GM12878 (cell line): ENCODE data around the gene NPM1. TPM values are rescaled to one million over a fixed set of nuclear protein-coding genes. Genes with fewer than 3 reads are reported as not detected.
A peak's percentile ranks its signal among the peaks of the same experiment; 100 is the strongest.

ENCODE experiments used
- ATAC-seq: fragments of 200-7000 bp; cut with Tn5 transposase; 3 replicates; pipeline ENCODE4 v1.9.1; 2020; ENCODE audit warnings: mild to moderate bottlenecking, moderate library complexity
- BruUV-seq: library from RNA; stranded (reverse); fragments of 400-500 nt; replicated peaks from 2 replicates; lab custom pipeline; 2021; lab: Mats Ljungman, UMichigan
- CTCF ChIA-PET: fragments of 300-600 bp; sonication (Branson Sonifier 250); formaldehyde crosslinking; extraction: SDS; loops from one replicate; lab custom pipeline; 2021; ENCODE audit warnings: inconsistent platforms; lab: Yijun Ruan, JAX
- POLR2A ChIA-PET: fragments of 350-600 bp; formaldehyde crosslinking; extraction: SDS; loops from one replicate; lab custom pipeline; 2021; ENCODE audit warnings: inconsistent platforms; lab: Charles Lee
- RAD21 ChIA-PET: fragments of 300-600 bp; sonication (Branson Sonifier 250); formaldehyde crosslinking; loops from one replicate; lab custom pipeline; 2023; ENCODE audit warnings: antibody characterized with exemption; ENCODE audit not compliant: unreplicated experiment; lab: Charles Lee
- SMC1A ChIA-PET: fragments of 300-600 bp; sonication (Branson Sonifier 250); formaldehyde crosslinking; loops from one replicate; lab custom pipeline; 2023; ENCODE audit not compliant: unreplicated experiment, uncharacterized antibody; lab: Charles Lee
- DNase-seq: peaks from one replicate; pipeline ENCODE4 v3.0.0-alpha.2; 2011; ENCODE audit warnings: low read depth, low spot score
- FAIRE-seq: peaks from 3 replicates; lab custom pipeline; 2011; peaks lifted over from hg19 to GRCh38; lab: Jason Lieb, UNC
- H2AFZ ChIP-seq: 2 replicates; pipeline ENCODE4 v1.6.0; 2011; ENCODE audit warnings: low read depth, low read length, control low read depth; ENCODE audit not compliant: control insufficient read depth
- H3K27ac ChIP-seq: 2 replicates; pipeline ENCODE4 v1.5.1; 2011; ENCODE audit warnings: control low read depth; ENCODE audit not compliant: control insufficient read depth, insufficient read depth
- H3K27me3 ChIP-seq, 2 experiments: replicated peaks in 1 of 2; 2 replicates each; pipeline versions ENCODE4 v1.6.0 to v1.6.1; 2011; ENCODE audit warnings: low read length in 1 of 2; ENCODE audit not compliant: control insufficient read depth in 2 of 2, insufficient read depth in 2 of 2
- H3K36me3 ChIP-seq, 2 experiments: 2 replicates each; pipeline ENCODE4 v1.5.1; 2011; ENCODE audit warnings: low read length in 1 of 2; ENCODE audit not compliant: control insufficient read depth in 2 of 2, insufficient read depth in 2 of 2
- H3K4me1 ChIP-seq: 2 replicates; pipeline ENCODE4 v1.6.1; 2011; ENCODE audit warnings: mild to moderate bottlenecking, low read length, moderate library complexity, mixed read lengths; ENCODE audit not compliant: control insufficient read depth, insufficient read depth
- H3K4me2 ChIP-seq: 2 replicates; pipeline ENCODE4 v1.6.0; 2011; ENCODE audit warnings: control low read depth; ENCODE audit not compliant: control insufficient read depth, insufficient read depth
- H3K4me3 ChIP-seq: fragments of 200-600 bp; sonication (generic); 2 replicates; pipeline ENCODE4 v1.5.1; 2016
- H3K79me2 ChIP-seq: 2 replicates; pipeline ENCODE4 v1.6.0; 2011; ENCODE audit warnings: low read length; ENCODE audit not compliant: control insufficient read depth, insufficient read depth
- H3K9ac ChIP-seq: 2 replicates; pipeline ENCODE4 v1.8.0; 2011; ENCODE audit warnings: low read length, control low read depth, mixed read lengths; ENCODE audit not compliant: control insufficient read depth, insufficient read depth
- H3K9me3 ChIP-seq: replicated peaks from 3 replicates; pipeline ENCODE4 v1.5.1; 2011; ENCODE audit warnings: mild to moderate bottlenecking, low read length; ENCODE audit not compliant: control insufficient read depth, insufficient read depth
- H4K20me1 ChIP-seq: 2 replicates; pipeline ENCODE4 v1.6.0; 2011; ENCODE audit not compliant: control insufficient read depth, insufficient read depth
- FOXK2 ChIP-seq: fragments of 450-650 bp; IDR thresholded peaks from 2 replicates; pipeline ENCODE4 v1.6.1; 2017; ENCODE audit warnings: mild to moderate bottlenecking, moderate library complexity
- KLF5 ChIP-seq: fragments of 450-650 bp; IDR thresholded peaks from 2 replicates; pipeline ENCODE4 v1.6.1; 2014; ENCODE audit warnings: mild to moderate bottlenecking; ENCODE audit not compliant: partially characterized antibody
- MTA3 ChIP-seq: IDR thresholded peaks from 2 replicates; pipeline ENCODE4 v1.6.1; 2012; ENCODE audit warnings: low read length, inconsistent platforms, borderline replicate concordance
- MXI1 ChIP-seq: fragments of 150-350 bp; IDR thresholded peaks from 2 replicates; pipeline ENCODE4 v1.6.1; 2011; ENCODE audit warnings: low read depth, mild to moderate bottlenecking, inconsistent platforms, low read length, improper control_type of control experiment
- NFYA ChIP-seq: IDR thresholded peaks from 2 replicates; pipeline ENCODE4 v1.6.1; 2011; ENCODE audit warnings: low read depth, mild to moderate bottlenecking, low read length, improper control_type of control experiment, borderline replicate concordance
- PBX3 ChIP-seq: IDR thresholded peaks from 2 replicates; pipeline ENCODE4 v1.6.1; 2011; ENCODE audit warnings: mild to moderate bottlenecking, low read depth, low read length, moderate library complexity; ENCODE audit not compliant: insufficient replicate concordance
- POLR2A ChIP-seq: IDR thresholded peaks from 2 replicates; pipeline ENCODE4 v1.6.1; 2011; ENCODE audit warnings: low read depth, mild to moderate bottlenecking, low read length
- POLR2AphosphoS5 ChIP-seq: IDR thresholded peaks from 2 replicates; pipeline ENCODE4 v1.6.1; 2011; ENCODE audit warnings: mild to moderate bottlenecking, low read length, inconsistent platforms
- SKIL ChIP-seq: fragments of 450-650 bp; IDR thresholded peaks from 2 replicates; pipeline ENCODE4 v1.6.1; 2017; ENCODE audit warnings: mild to moderate bottlenecking, low read depth, inconsistent platforms; ENCODE audit not compliant: poor library complexity, severe bottlenecking
- SREBF1 ChIP-seq: IDR thresholded peaks from 2 replicates; pipeline ENCODE4 v1.6.1; 2012; ENCODE audit warnings: mild to moderate bottlenecking, low read length
- TCF3 ChIP-seq: IDR thresholded peaks from 2 replicates; pipeline ENCODE4 v1.6.1; 2012; ENCODE audit warnings: low read depth, mild to moderate bottlenecking, low read length, borderline replicate concordance; ENCODE audit not compliant: insufficient read depth
- WGBS: methylation state at CpG from one replicate; pipeline ENCODE4 v1.1.6; 2016; ENCODE audit warnings: low lambda C conversion rate; ENCODE audit not compliant: insufficient replicate concordance, insufficient coverage; ENCODE audit errors: missing lambda C conversion rate; 5-methylcytosine and 5-hydroxymethylcytosine counted together
- in situ Hi-C: fragments of 300-500 bp; cut with MboI; formaldehyde crosslinking; loops from 9 replicates; pipeline ENCODE4 v1.14.3; 2018; ENCODE audit warnings: mixed read lengths
- intact Hi-C: fragments of 100-400 bp; cut with micrococcal nuclease; formaldehyde crosslinking; loops from one replicate; pipeline ENCODE4 v1.14.2; 2022; ENCODE audit not compliant: unreplicated experiment
- polyA plus RNA-seq, 11 experiments: library from polyadenylated mRNA; depleted of rRNA in 4 of 11; unstranded in 6 of 11; stranded (reverse) in 5 of 11; fragments of >200 nt; fragmentation: Nextera tagmentation in 4 of 11; fragmentation: Illumina TruSeq in 1 of 11; extraction: Ambion mirVana in 4 of 11; extraction: Trizol in 1 of 11; gene quantifications; 1 replicate in 1 of 11; 2 replicates in 10 of 11; pipeline versions ENCODE4 v1.2.1 to v1.2.3, GENCODE V29; 2011 to 2016; ENCODE audit warnings: inconsistent platforms in 2 of 11, missing spikeins in 2 of 11, low read depth in 1 of 11
- total RNA-seq, 4 experiments: library from RNA; depleted of rRNA in 3 of 4; stranded (reverse); fragments of >200 nt in 3 of 4; fragmentation: Illumina TruSeq in 1 of 4; extraction: Trizol in 1 of 4; gene quantifications; 2 replicates each; pipeline versions ENCODE4 v1.2.1 to v1.2.3, GENCODE V29; 2013 to 2021

The NPM1 gene
- total and polyA plus RNA-seq, 10 of the 15 experiments (the other 5 are each of a cell fraction or from before 2014, with no cell fraction given), result 1,843 to 5,466 (median 2,866) TPM

GRCh38 chr5:171409164-171410136 lies 21.8 kb downstream of the NPM1 start:
- H3K9me3 ChIP-seq, result no peaks in the 10 kb centered on the region
- POLR2A ChIA-PET, result interaction anchor here (1.9 kb wide), 1 partner anchor 17 kb away, joined by 11 read pairs; no protein-coding TSS in a partner anchor
- ATAC-seq (no peak), DNase-seq (no peak), FAIRE-seq (no peak)
- no peak overlapping the region for H2AFZ ChIP-seq
- BruUV-seq, result no TSS peak
- CTCF ChIA-PET, result interaction anchor here (1.0 to 1.9 kb wide), 4 partner anchors 9 to 498 kb away, joined by 3 to 10 read pairs (median 4); partner anchors contain the start of gene FGF18
- H4K20me1 ChIP-seq, result peaks cover 4% of the 10 kb centered on the region
- SMC1A ChIA-PET, result interaction anchor here (0.7 to 1.1 kb wide), 2 partner anchors 17 to 54 kb away, joined by 3 read pairs; no protein-coding TSS in a partner anchor
- in situ Hi-C loops (loop anchor here (25.0 kb wide), 1 partner anchor 878 kb away; the partner anchor contains the start of gene UBTD2), intact Hi-C loops (loop anchor here (10.0 kb wide), 1 partner anchor 595 kb away; the partner anchor contains the start of gene FBXW11)
- no peak for TF ChIP-seq FOXK2
- TF ChIP-seq POLR2AphosphoS5, result peak; percentile 79
- peak; percentile 28; the same call in 1 of the 2 replicates for TF ChIP-seq POLR2A
- H3K4me3 ChIP-seq, result no peak overlapping the region
- peaks cover 16% of the 10 kb centered on the region for H3K79me2 ChIP-seq
- WGBS, result 100% methylated on average over 8 of the region's 8 CpGs
- RAD21 ChIA-PET, result interaction anchor here (1.2 kb wide), 1 partner anchor 503 kb away, joined by 3 read pairs; no protein-coding TSS in a partner anchor
- no peak overlapping the region for H3K27ac ChIP-seq
- H3K27me3 ChIP-seq, result no peaks in the 10 kb centered on the region
- no peaks in the 10 kb centered on the region for H3K4me1 ChIP-seq
- no peak overlapping the region for H3K4me2 ChIP-seq
- H3K9ac ChIP-seq, result no peak overlapping the region
- H3K36me3 ChIP-seq, result peaks cover 7 to 39% of the 10 kb centered on the region in 2 experiments

- BruUV-seq, result no TSS peak
- in situ Hi-C loops, result loop anchor here (25.0 kb wide), 1 partner anchor 877 kb away; the partner anchor contains the start of gene UBTD2
- peaks cover 7 to 39% of the 10 kb centered on the region in 2 experiments for H3K36me3 ChIP-seq
- ChIA-PET CTCF (interaction anchor here (1.1 kb wide), 2 partner anchors 18 to 39 kb away, joined by 3 to 4 read pairs; no protein-coding TSS in a partner anchor), SMC1A (interaction anchor here (1.1 kb wide), 1 partner anchor 17 kb away, joined by 3 read pairs; no protein-coding TSS in a partner anchor), POLR2A (interaction anchor here (1.9 kb wide), 1 partner anchor 17 kb away, joined by 11 read pairs; no protein-coding TSS in a partner anchor), RAD21 (no interaction called here)
- no peak overlapping the region for H2AFZ ChIP-seq
- H3K9me3 ChIP-seq, result no peaks in the 10 kb centered on the region
- no peak for ATAC-seq
- peaks cover 16% of the 10 kb centered on the region for H3K79me2 ChIP-seq
- DNase-seq, result no peak
- H3K9ac ChIP-seq, result no peak overlapping the region
- no peak overlapping the region for H3K27ac ChIP-seq
- H3K4me1 ChIP-seq, result no peaks in the 10 kb centered on the region
- 96% methylated on average over 1 of the region's 1 CpG for WGBS
- H3K4me2 ChIP-seq, result no peak overlapping the region
- H4K20me1 ChIP-seq, result no peaks in the 10 kb centered on the region; the same call in 1 of the 2 replicates
- no peak for FAIRE-seq
- H3K4me3 ChIP-seq, result no peak overlapping the region
- no peaks in the 10 kb centered on the region for H3K27me3 ChIP-seq
- intact Hi-C loops, result loop anchor here (10.0 kb wide), 1 partner anchor 595 kb away; the partner anchor contains the start of gene FBXW11
- TF ChIP-seq MXI1 (no peak), KLF5 (no peak), SREBF1 (no peak), PBX3 (no peak), TCF3 (no peak), MTA3 (no peak), SKIL (no peak), NFYA (no peak)
Observed at GRCh38 chr5:171410181-171410580, 22.5 kb downstream of the NPM1 start.
